HCT116 (cell line): ENCODE data around the gene PDE4D. TPM values are rescaled to one million over a fixed set of nuclear protein-coding genes. Genes with fewer than 3 reads are reported as not detected.

ENCODE experiments used
- ATAC-seq: fragments of 200-7000 bp; cut with Tn5 transposase; 2 replicates; pipeline ENCODE4 v1.9.1; 2020; ENCODE audit warnings: mild to moderate bottlenecking, moderate library complexity
- BruUV-seq: library from RNA; stranded (reverse); fragments of 400-500 nt; replicated peaks from 2 replicates; lab custom pipeline; 2021; lab: Mats Ljungman, UMichigan
- CTCF ChIA-PET: fragments of 300-600 bp; sonication (Branson Sonifier 250); formaldehyde crosslinking; loops from one replicate; lab custom pipeline; 2021; ENCODE audit warnings: antibody characterized with exemption; lab: Charles Lee
- POLR2A ChIA-PET: fragments of 300-600, 350-600 bp; sonication (Branson Sonifier 250); formaldehyde crosslinking; loops from one replicate; lab custom pipeline; 2021; ENCODE audit warnings: antibody characterized with exemption; lab: Charles Lee
- RAD21 ChIA-PET, 2 experiments: fragments of 300-600 bp; sonication (Branson Sonifier 250); formaldehyde crosslinking; loops; one replicate each; lab custom pipeline; 2023; ENCODE audit warnings: low total read pairs in 2 of 2; ENCODE audit not compliant: uncharacterized antibody in 2 of 2, unreplicated experiment in 2 of 2, low non-redundant PET in 1 of 2; lab: Charles Lee
- DNase-seq: peaks from one replicate; pipeline ENCODE4 v3.0.0-alpha.2; 2010; ENCODE audit warnings: low read depth, low spot score
- H2AFZ ChIP-seq: fragments of 200-600 bp; shearing (Covaris generic), sonication (generic); 2 replicates; pipeline ENCODE4 v1.6.1; 2017; ENCODE audit warnings: low read depth, mixed run types, mixed read lengths, antibody characterized with exemption, low read length; ENCODE audit not compliant: poor library complexity, severe bottlenecking
- H3K27ac ChIP-seq: 2 replicates; pipeline ENCODE4 v1.5.1; 2012; ENCODE audit warnings: low read depth, low read length
- H3K27me3 ChIP-seq: fragments of 200-600 bp; sonication (generic); 2 replicates; pipeline ENCODE4 v1.6.1; 2016; ENCODE audit warnings: mixed run types, low read length, mixed read lengths; ENCODE audit not compliant: insufficient read depth
- H3K36me3 ChIP-seq, 2 experiments: fragments of 200-500 bp in 1 of 2; fragments of 200-600 bp in 1 of 2; sonication (Bioruptor generic) in 1 of 2; sonication (generic) in 1 of 2; 2 replicates each; pipeline versions ENCODE4 v1.5.1 to v1.6.1; 2014 to 2016; ENCODE audit warnings: low read length in 2 of 2, inconsistent platforms in 1 of 2, mixed read lengths in 1 of 2, mixed run types in 1 of 2; ENCODE audit not compliant: insufficient read depth in 2 of 2, control insufficient read depth in 1 of 2
- H3K4me1 ChIP-seq, 2 experiments: fragments of 200-600 bp in 1 of 2; sonication (generic) in 1 of 2; 2 replicates each; pipeline versions ENCODE4 v1.5.1 to v1.6.1; 2012 to 2017; ENCODE audit warnings: low read length in 2 of 2, inconsistent platforms in 1 of 2, mild to moderate bottlenecking in 1 of 2, mixed read lengths in 1 of 2, mixed run types in 1 of 2, moderate library complexity in 1 of 2; ENCODE audit not compliant: insufficient read depth in 2 of 2, control insufficient read depth in 1 of 2
- H3K4me2 ChIP-seq: fragments of 200-600 bp; sonication (generic); 2 replicates; pipeline ENCODE4 v1.6.1; 2017; ENCODE audit warnings: mixed run types, low read length, mixed read lengths
- H3K4me3 ChIP-seq, 2 experiments: fragments of 200-600 bp in 1 of 2; sonication (generic) in 1 of 2; replicated peaks in 1 of 2; 2 replicates each; pipeline ENCODE4 v1.5.1; 2011 to 2016; ENCODE audit warnings: low read length in 2 of 2, control low read depth in 1 of 2, low read depth in 1 of 2, mild to moderate bottlenecking in 1 of 2, mixed read lengths in 1 of 2, mixed run types in 1 of 2
- H3K79me2 ChIP-seq: fragments of 200-600 bp; sonication (generic); 2 replicates; pipeline ENCODE4 v1.6.1; 2017; ENCODE audit warnings: mild to moderate bottlenecking, mixed run types, low read length, moderate library complexity, mixed read lengths; ENCODE audit not compliant: insufficient read depth
- H3K9ac ChIP-seq: fragments of 200-600 bp; sonication (generic); 2 replicates; pipeline ENCODE4 v1.6.1; 2016; ENCODE audit warnings: low read length, mixed read lengths
- H3K9me2 ChIP-seq: fragments of 200-600 bp; sonication (generic), shearing (Covaris generic); 2 replicates; pipeline ENCODE4 v1.6.1; 2017; ENCODE audit warnings: mixed run types, mild to moderate bottlenecking, moderate library complexity; ENCODE audit not compliant: insufficient read depth
- H3K9me3 ChIP-seq, 2 experiments: fragments of 200-500 bp in 1 of 2; fragments of 200-600 bp in 1 of 2; sonication (Bioruptor generic) in 1 of 2; sonication (generic) in 1 of 2; 2 replicates each; pipeline ENCODE4 v1.6.1; 2014 to 2017; ENCODE audit warnings: low read length in 2 of 2, mixed read lengths in 2 of 2, inconsistent platforms in 1 of 2, low read depth in 1 of 2, mild to moderate bottlenecking in 1 of 2, mixed run types in 1 of 2, moderate library complexity in 1 of 2; ENCODE audit not compliant: control insufficient read depth in 1 of 2, insufficient read depth in 1 of 2
- H4K20me1 ChIP-seq: fragments of 200-600 bp; sonication (generic), shearing (Covaris generic); 2 replicates; pipeline ENCODE4 v1.6.1; 2017; ENCODE audit warnings: mixed run types, mild to moderate bottlenecking, moderate library complexity; ENCODE audit not compliant: insufficient read depth
- CBX3 ChIP-seq: IDR thresholded peaks from 2 replicates; pipeline ENCODE4 v1.6.1; 2012; ENCODE audit warnings: low read depth
- ELF1 ChIP-seq: IDR thresholded peaks from 2 replicates; pipeline ENCODE4 v1.6.1; 2012; ENCODE audit warnings: low read depth, borderline replicate concordance
- EZH2 ChIP-seq: fragments of 200-600 bp; sonication (generic); IDR thresholded peaks from 2 replicates; pipeline ENCODE4 v1.6.1; 2017; ENCODE audit warnings: antibody characterized with exemption, mixed run types
- JUND ChIP-seq: IDR thresholded peaks from 2 replicates; pipeline ENCODE4 v1.6.1; 2012
- POLR2A ChIP-seq: IDR thresholded peaks from 2 replicates; pipeline ENCODE4 v1.7.0; 2011; ENCODE audit warnings: borderline replicate concordance; ENCODE audit not compliant: insufficient read depth, insufficient read length; ENCODE audit errors: extremely low read depth
- POLR2AphosphoS5 ChIP-seq: IDR thresholded peaks from 2 replicates; pipeline ENCODE4 v1.6.1; 2011; ENCODE audit warnings: mild to moderate bottlenecking, low read depth, low read length, moderate library complexity
- RAD21 ChIP-seq: IDR thresholded peaks from 2 replicates; pipeline ENCODE4 v1.6.1; 2012; ENCODE audit warnings: low read depth, mild to moderate bottlenecking
- SRF ChIP-seq: IDR thresholded peaks from 2 replicates; pipeline ENCODE4 v1.6.1; 2012; ENCODE audit warnings: low read depth
- TCF7L2 ChIP-seq: IDR thresholded peaks from 2 replicates; pipeline ENCODE4 v1.7.0; 2011; ENCODE audit warnings: borderline replicate concordance, inconsistent platforms; ENCODE audit not compliant: insufficient read depth, insufficient read length; ENCODE audit errors: extremely low read depth
- intact Hi-C: fragments of 100-400 bp; cut with micrococcal nuclease; formaldehyde crosslinking; loops from 2 replicates; pipeline ENCODE4 v1.10.0; 2022
- total RNA-seq: library from RNA; stranded (reverse); gene quantifications from one replicate; pipeline ENCODE4 v1.2.1, GENCODE V29; 2021; ENCODE audit not compliant: unreplicated experiment
- TF ChIP-seq, protein P1 (sequence below): IDR thresholded peaks from 2 replicates; pipeline ENCODE4 v1.6.1; 2012
- TF ChIP-seq, protein P2 (sequence below), 3 experiments: fragments of 200-600 bp in 1 of 3; sonication (generic) in 1 of 3; IDR thresholded peaks in 2 of 3; conservative IDR thresholded peaks in 1 of 3; 2 replicates each; pipeline ENCODE4 v1.5.1; 2012 to 2017; ENCODE audit warnings: low read depth in 2 of 3, low read length in 2 of 3, antibody characterized with exemption in 1 of 3, borderline replicate concordance in 1 of 3, control low read depth in 1 of 3, mild to moderate bottlenecking in 1 of 3, mixed read lengths in 1 of 3, mixed run types in 1 of 3, moderate library complexity in 1 of 3; ENCODE audit not compliant: insufficient read depth in 1 of 3

The PDE4D gene
- total RNA-seq, 1 experiment from 2014 or later, result 1.1 TPM

DNA sequence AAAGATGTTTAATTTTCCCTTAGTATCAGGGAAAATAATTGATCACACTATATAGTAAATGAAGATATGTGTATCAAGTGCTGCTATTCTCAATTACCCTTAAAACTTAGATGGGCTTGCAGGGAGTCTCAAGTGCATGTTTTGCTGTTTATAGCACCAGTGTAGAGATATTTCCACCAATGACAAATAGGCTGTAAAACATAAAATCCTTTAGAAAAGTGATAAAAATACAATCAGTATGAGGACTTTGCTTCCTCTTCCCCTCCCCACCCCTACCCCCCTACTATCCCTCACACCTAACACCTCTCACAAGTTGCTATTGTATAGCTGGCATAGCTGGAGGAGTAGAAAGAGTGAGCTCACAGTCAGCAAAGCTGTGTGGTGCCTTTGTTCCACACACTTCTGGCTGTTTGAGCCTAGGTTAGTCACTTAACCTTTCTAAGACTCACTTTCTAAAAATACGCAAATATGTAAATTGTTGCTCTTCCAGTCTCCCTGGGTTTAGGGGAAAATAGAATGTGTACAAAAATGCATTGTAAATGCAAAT is 93.1 kb downstream of the PDE4D start:
- Histone ChIP-seq H3K27me3 (no peaks in the 10 kb centered on the region; the same call in none of the 2 replicates), H3K9me2 (no peaks in the 10 kb centered on the region), H3K36me3 (no peaks in the 10 kb centered on the region), H3K4me3 (no peak overlapping the region), H3K4me1 (no peaks in the 10 kb centered on the region), H2AFZ (no peak overlapping the region), H3K9ac (no peak overlapping the region), H4K20me1 (no peaks in the 10 kb centered on the region), H3K27ac (no peak overlapping the region), H3K79me2 (no peaks in the 10 kb centered on the region), H3K9me3 (no peaks in the 10 kb centered on the region), H3K4me2 (no peak overlapping the region)
- ChIA-PET CTCF (interaction anchor here (0.6 to 2.1 kb wide), 16 partner anchors 9 to 612 kb away, joined by 3 to 15 read pairs (median 4); no protein-coding TSS in a partner anchor), RAD21 (no interaction called here), POLR2A (no interaction called here)
- no TSS peak for BruUV-seq
- ATAC-seq, result no peak
- intact Hi-C loops, result loop anchor here (1.0 to 2.0 kb wide), 3 partner anchors 294 to 612 kb away; no protein-coding TSS in a partner anchor
- TF ChIP-seq CBX3, result no peak
- TF ChIP-seq TCF7L2, result no peak
- TF ChIP-seq, protein P1, sequence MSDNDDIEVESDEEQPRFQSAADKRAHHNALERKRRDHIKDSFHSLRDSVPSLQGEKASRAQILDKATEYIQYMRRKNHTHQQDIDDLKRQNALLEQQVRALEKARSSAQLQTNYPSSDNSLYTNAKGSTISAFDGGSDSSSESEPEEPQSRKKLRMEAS, result no peak
- TF ChIP-seq JUND, result no peak
- TF ChIP-seq EZH2, result no peak
- no peak for TF ChIP-seq POLR2A
- TF ChIP-seq POLR2AphosphoS5, result no peak
- DNase-seq, result no peak

DNA sequence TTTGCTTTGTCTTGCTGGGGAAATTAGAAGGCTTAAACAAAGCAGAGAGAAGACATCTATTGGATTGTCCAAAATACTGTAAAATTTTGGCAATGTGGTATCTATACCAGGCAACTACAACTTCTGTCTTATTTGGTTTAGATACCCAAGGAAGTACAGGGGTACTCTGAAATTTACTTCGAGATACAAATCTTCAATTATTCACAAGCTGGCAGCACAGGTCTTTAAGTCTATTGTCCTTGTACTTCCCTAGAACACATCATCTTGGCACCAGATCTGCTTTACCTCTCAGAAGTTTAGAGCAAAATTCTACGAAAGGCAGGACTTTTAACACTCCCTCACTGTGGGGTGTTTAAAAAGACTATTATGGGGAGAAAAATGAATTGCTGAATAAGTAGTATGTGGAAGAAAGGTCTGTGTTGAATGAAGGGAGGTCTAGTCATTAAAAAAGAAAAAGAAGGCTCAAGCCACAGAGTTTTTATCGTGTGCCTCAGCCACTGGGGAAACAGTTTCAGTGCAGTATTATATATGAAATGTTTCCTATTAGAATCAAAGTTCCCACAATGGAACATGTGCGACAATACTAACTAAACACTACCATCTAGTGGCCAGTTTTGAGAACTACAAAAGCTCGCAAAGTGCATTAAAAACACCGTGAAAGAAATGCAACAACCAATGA is 93.7 kb downstream of the PDE4D start:
- H4K20me1 ChIP-seq, result no peaks in the 10 kb centered on the region
- no peak overlapping the region for H3K9ac ChIP-seq
- H3K36me3 ChIP-seq, result no peaks in the 10 kb centered on the region
- no peak overlapping the region for H3K4me3 ChIP-seq
- DNase-seq, result peak; percentile 37
- intact Hi-C loops, result loop anchor here (1.0 to 10.0 kb wide), 4 partner anchors 294 to 905 kb away; no protein-coding TSS in a partner anchor
- POLR2A ChIA-PET, result no interaction called here
- no peak overlapping the region for H3K4me2 ChIP-seq
- no peaks in the 10 kb centered on the region for H3K9me2 ChIP-seq
- H3K9me3 ChIP-seq, result no peaks in the 10 kb centered on the region
- BruUV-seq, result no TSS peak
- no peaks in the 10 kb centered on the region for H3K79me2 ChIP-seq
- H2AFZ ChIP-seq, result peak overlapping the region; percentile 40
- CTCF ChIA-PET, result interaction anchor here (0.6 to 2.1 kb wide), 16 partner anchors 10 to 612 kb away, joined by 3 to 15 read pairs (median 4); no protein-coding TSS in a partner anchor
- no peaks in the 10 kb centered on the region; the same call in none of the 2 replicates for H3K27me3 ChIP-seq
- no peak overlapping the region for H3K27ac ChIP-seq
- ATAC-seq, result peak; percentile 74
- TF ChIP-seq, protein P2, sequence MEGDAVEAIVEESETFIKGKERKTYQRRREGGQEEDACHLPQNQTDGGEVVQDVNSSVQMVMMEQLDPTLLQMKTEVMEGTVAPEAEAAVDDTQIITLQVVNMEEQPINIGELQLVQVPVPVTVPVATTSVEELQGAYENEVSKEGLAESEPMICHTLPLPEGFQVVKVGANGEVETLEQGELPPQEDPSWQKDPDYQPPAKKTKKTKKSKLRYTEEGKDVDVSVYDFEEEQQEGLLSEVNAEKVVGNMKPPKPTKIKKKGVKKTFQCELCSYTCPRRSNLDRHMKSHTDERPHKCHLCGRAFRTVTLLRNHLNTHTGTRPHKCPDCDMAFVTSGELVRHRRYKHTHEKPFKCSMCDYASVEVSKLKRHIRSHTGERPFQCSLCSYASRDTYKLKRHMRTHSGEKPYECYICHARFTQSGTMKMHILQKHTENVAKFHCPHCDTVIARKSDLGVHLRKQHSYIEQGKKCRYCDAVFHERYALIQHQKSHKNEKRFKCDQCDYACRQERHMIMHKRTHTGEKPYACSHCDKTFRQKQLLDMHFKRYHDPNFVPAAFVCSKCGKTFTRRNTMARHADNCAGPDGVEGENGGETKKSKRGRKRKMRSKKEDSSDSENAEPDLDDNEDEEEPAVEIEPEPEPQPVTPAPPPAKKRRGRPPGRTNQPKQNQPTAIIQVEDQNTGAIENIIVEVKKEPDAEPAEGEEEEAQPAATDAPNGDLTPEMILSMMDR (IDR thresholded peaks at IDR 0.05 in 2 of 3, conservative IDR thresholded peaks at IDR 0.05 in 1 of 3; ENCODE audit: borderline replicate concordance in 1 of 3, insufficient read depth in 1 of 3, low read depth in 2 of 3, low read length in 2 of 3), result peak; percentile 50 to 77 (median 54); a peak in 5 of 6 replicates
- no peak for TF ChIP-seq SRF
- peak; percentile 72 for TF ChIP-seq RAD21
- TF ChIP-seq ELF1, result no peak
- RAD21 ChIA-PET, result no interaction called here
- H3K4me1 ChIP-seq, result no peaks in the 10 kb centered on the region
